ENCODE measurements around the gene ASL. TPM values are rescaled to one million over a fixed set of nuclear protein-coding genes. Genes with fewer than 3 reads are reported as not detected.

Gene ASL
- total and polyA plus RNA-seq, 12 donors: 10.1 to 27.5 (median 13.5) TPM

- Histone ChIP-seq H3K36me3 (peaks cover 0 to 64% (median 0%) of the 10 kb centered on the region in 9 donors), H3K4me3 (no peak overlapping the region), H3K27me3 (no peaks in the 10 kb centered on the region), H3K27ac (no peak overlapping the region), H3K9me3 (no peaks in the 10 kb centered on the region), H3K4me1 (no peaks in the 10 kb centered on the region)
- no peak for ATAC-seq
- intact Hi-C loops (cut with DNase I): no loop called here
- 82 to 86% methylated on average over 32 of the region's 32 CpGs for WGBS, 2 donors
- no peak for TF ChIP-seq CTCF (IDR thresholded peaks at IDR 0.05)
- DNase-seq: no peak
These were observed 13.5 kb downstream of the ASL start for GRCh38 chr7:66088861-66089838.

DNA sequence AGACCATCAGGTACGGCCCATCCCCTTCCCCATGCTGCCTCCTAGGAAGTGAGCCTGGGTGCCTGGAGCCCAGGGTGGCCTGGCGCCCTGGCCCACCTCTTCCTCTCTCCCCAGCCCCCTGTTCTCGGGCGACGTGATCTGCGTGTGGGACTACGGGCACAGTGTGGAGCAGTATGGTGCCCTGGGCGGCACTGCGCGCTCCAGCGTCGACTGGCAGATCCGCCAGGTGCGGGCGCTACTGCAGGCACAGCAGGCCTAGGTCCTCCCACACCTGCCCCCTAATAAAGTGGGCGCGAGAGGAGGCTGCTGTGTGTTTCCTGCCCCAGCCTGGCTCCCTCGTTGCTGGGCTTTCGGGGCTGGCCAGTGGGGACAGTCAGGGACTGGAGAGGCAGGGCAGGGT lies 17.0 kb downstream of the ASL start:
- Histone ChIP-seq H3K9me3 (no peaks in the 10 kb centered on the region), H3K4me3 (no peak overlapping the region), H3K36me3 (peaks cover 0 to 33% (median 0%) of the 10 kb centered on the region in 9 donors), H3K27me3 (no peaks in the 10 kb centered on the region), H3K4me1 (no peaks in the 10 kb centered on the region), H3K27ac (no peak overlapping the region)
- TF ChIP-seq CTCF (IDR thresholded peaks at IDR 0.05): no peak
- intact Hi-C loops (cut with DNase I): no loop called here
- WGBS, 2 donors: 95 to 96% methylated on average over 19 of the region's 19 CpGs
- DNase-seq (no peak), ATAC-seq (peak in 3 of 8 donors; percentile 18 to 43 (median 19))

DNA sequence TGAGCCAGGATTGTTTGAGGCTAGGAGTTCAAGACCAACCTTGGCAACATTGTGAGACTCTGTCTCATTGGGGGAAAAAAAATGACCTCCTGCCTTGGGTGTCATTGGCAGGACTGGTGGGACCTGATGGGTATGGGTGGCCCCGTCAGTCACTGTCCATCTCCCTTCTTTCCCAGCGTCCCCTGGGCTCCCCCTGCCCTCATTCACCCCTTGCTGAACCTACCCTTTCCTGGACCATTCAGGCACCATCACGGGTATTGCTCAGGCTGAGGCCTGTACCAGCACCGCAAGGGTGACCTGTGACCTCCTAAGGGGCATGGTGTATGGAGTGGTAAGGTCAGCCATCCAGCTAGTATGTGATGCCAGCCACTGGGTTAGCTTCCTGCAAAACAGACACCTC lies 19.4 kb downstream of the ASL start:
- 91 to 96% methylated on average over 4 of the region's 4 CpGs for WGBS, 2 donors

GRCh38 chr7:66099232-66099550 lies 23.6 kb downstream of the ASL start:
- Histone ChIP-seq H3K36me3 (no peaks in the 10 kb centered on the region), H3K9me3 (no peaks in the 10 kb centered on the region), H3K27me3 (no peaks in the 10 kb centered on the region), H3K4me1 (peaks cover 0 to 14% (median 0%) of the 10 kb centered on the region in 9 donors), H3K27ac (no peak overlapping the region), H3K4me3 (peak overlapping the region in 1 of 10 donors; percentile 42)
- WGBS, 2 donors: no CpG with 5 or more reads among the region's 2 CpGs
- intact Hi-C loops (cut with DNase I): no loop called here
- TF ChIP-seq CTCF (IDR thresholded peaks at IDR 0.05): no peak
- DNase-seq (no peak), ATAC-seq (peak in 1 of 8 donors; percentile 6)

More for the DNA sequence above, 19.4 kb downstream of the ASL start:
- no peak overlapping the region for H3K27ac ChIP-seq
- DNase-seq (no peak), ATAC-seq (no peak)
- peaks cover 0 to 16% (median 0%) of the 10 kb centered on the region in 9 donors for H3K36me3 ChIP-seq
- H3K4me1 ChIP-seq: peaks cover 0 to 6% (median 0%) of the 10 kb centered on the region in 9 donors
- intact Hi-C loops (cut with DNase I): no loop called here
- no peak overlapping the region for H3K4me3 ChIP-seq
- TF ChIP-seq CTCF (IDR thresholded peaks at IDR 0.05): no peak
- H3K27me3 ChIP-seq: no peaks in the 10 kb centered on the region
- no peaks in the 10 kb centered on the region for H3K9me3 ChIP-seq
